ENCODE measurements around the gene TLN1. TPM values are rescaled to one million over a fixed set of nuclear protein-coding genes. Genes with fewer than 3 reads are reported as not detected.
A peak's percentile ranks its signal among the peaks of the same experiment; 100 is the strongest.

Gene TLN1
- polyA plus RNA-seq, 3 donors, result 46.6 to 251 (median 93.0) TPM

DNA sequence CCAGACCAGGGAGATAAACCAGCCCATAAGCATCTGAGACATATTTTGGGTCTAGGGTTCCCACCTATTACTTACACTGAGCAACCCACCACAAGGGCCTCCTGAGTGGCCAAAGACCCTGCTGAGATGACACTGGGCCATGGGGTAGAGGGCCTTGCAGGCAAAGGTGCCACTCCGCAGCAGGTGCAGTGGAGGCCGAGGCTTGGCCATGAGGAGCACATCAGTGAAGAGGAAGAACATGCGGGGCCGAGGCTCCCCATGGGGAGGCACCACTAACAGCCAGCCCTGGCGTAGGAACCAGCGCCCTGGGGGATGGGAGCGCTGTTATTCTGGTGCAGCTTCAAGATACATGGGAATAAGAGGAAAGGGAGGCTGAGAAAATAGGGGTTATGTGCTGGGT lies 69.6 kb downstream of the TLN1 start:
- Histone ChIP-seq H3K4me2 (replicated peaks; ENCODE audit: extremely low read depth, low read length, poor library complexity, severe bottlenecking) (no peak overlapping the region), H3K9me3 (replicated peaks in 1 of 2; ENCODE audit: control insufficient read depth in 1 of 2, insufficient read depth in 1 of 2, low read length in 2 of 2) (no peaks in the 10 kb centered on the region), H3K36me3 (replicated peaks in 1 of 2; ENCODE audit: control insufficient read depth in 1 of 2, insufficient read depth in 2 of 2, low read length in 2 of 2) (peaks cover 10 to 14% of the 10 kb centered on the region in 2 donors), H4K20me1 (ENCODE audit: insufficient read depth, low read length) (no peaks in the 10 kb centered on the region), H3K9ac (ENCODE audit: insufficient read depth, low read length, poor library complexity, severe bottlenecking) (no peak overlapping the region), H2AFZ (ENCODE audit: insufficient read depth, low read depth, low read length, poor library complexity, severe bottlenecking) (no peak overlapping the region), H3K79me2 (ENCODE audit: insufficient read depth, low read length) (peaks cover 38% of the 10 kb centered on the region), H3K27me3 (ENCODE audit: control insufficient read depth in 2 of 2, insufficient read depth in 2 of 2, low read length in 2 of 2) (no peaks in the 10 kb centered on the region), H3K4me1 (ENCODE audit: control insufficient read depth in 1 of 2, insufficient read depth in 2 of 2, low read length in 2 of 2) (peaks cover 36 to 55% of the 10 kb centered on the region in 2 donors), H3K27ac (ENCODE audit: low read depth in 1 of 2, low read length in 2 of 2) (peak overlapping the region in 1 of 2 donors; percentile 43), H3K4me3 (replicated peaks in 1 of 3; ENCODE audit: low read depth in 2 of 3, low read length in 3 of 3) (no peak overlapping the region)
- Mint-ChIP-seq H3K4me3 (peak overlapping the region in 1 of 2 donors; percentile 39), H3K27ac (peak overlapping the region in 2 of 7 donors; percentile 17 to 70), H3K9me3 (peaks cover 0 to 3% (median 0%) of the 10 kb centered on the region in 7 donors), H3K36me3 (peaks cover 19 to 27% of the 10 kb centered on the region in 2 donors), H3K27me3 (ENCODE audit: low read depth in 3 of 3) (peaks cover 0 to 7% (median 6%) of the 10 kb centered on the region in 3 donors), H3K4me1 (peaks cover 55% of the 10 kb centered on the region)
- intact Hi-C loops (cut with micrococcal nuclease), result no loop called here
- TF ChIP-seq, protein P1, sequence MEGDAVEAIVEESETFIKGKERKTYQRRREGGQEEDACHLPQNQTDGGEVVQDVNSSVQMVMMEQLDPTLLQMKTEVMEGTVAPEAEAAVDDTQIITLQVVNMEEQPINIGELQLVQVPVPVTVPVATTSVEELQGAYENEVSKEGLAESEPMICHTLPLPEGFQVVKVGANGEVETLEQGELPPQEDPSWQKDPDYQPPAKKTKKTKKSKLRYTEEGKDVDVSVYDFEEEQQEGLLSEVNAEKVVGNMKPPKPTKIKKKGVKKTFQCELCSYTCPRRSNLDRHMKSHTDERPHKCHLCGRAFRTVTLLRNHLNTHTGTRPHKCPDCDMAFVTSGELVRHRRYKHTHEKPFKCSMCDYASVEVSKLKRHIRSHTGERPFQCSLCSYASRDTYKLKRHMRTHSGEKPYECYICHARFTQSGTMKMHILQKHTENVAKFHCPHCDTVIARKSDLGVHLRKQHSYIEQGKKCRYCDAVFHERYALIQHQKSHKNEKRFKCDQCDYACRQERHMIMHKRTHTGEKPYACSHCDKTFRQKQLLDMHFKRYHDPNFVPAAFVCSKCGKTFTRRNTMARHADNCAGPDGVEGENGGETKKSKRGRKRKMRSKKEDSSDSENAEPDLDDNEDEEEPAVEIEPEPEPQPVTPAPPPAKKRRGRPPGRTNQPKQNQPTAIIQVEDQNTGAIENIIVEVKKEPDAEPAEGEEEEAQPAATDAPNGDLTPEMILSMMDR (IDR thresholded peaks at IDR 0.05), result no peak
- DNase-seq, result no peak
- 82% methylated on average over 7 of the region's 7 CpGs for WGBS (ENCODE audit: insufficient coverage)

DNA sequence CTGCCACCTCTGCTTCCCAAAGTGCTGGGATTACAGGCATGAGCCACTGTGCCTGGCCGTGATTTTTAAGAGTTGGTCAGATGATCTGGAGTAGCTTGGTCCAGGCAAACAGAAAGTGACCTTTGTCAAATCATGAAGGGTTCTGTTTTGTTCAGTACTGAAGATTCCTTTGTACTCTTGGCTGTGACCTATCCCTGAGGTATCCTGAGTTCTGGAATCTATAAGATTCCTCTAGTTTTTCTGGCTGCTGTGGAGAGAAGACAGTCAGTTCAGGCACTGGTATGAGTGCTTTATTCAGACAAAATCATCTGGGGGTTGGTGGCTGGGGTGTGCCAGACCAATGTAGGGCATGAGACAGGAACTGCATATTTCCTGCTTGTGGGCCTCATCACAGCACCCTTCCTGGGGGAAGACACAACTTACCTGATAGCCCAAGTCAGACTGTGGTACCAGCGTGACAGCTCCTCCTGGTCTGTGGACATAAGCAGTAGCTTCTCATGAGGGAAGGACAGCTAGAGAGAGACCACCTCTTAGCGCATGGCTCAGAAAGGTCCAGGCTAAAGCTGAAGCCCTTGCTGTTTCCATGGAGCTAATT lies 70.1 kb downstream of the TLN1 start:
- TF ChIP-seq, protein P1 (IDR thresholded peaks at IDR 0.05), result no peak
- H3K4me2 ChIP-seq (replicated peaks; ENCODE audit: extremely low read depth, low read length, poor library complexity, severe bottlenecking), result no peak overlapping the region
- no peak overlapping the region for H3K9ac ChIP-seq (ENCODE audit: insufficient read depth, low read length, poor library complexity, severe bottlenecking)
- no peak for DNase-seq
- H3K27me3 ChIP-seq (ENCODE audit: control insufficient read depth in 2 of 2, insufficient read depth in 2 of 2, low read length in 2 of 2), result no peaks in the 10 kb centered on the region
- peaks cover 38% of the 10 kb centered on the region for H3K79me2 ChIP-seq (ENCODE audit: insufficient read depth, low read length)
- Mint-ChIP-seq H3K4me3 (no peak overlapping the region), H3K27ac (peak overlapping the region in 5 of 7 donors; percentile 12 to 58 (median 25)), H3K27me3 (ENCODE audit: low read depth in 3 of 3) (peaks cover 0 to 7% (median 6%) of the 10 kb centered on the region in 3 donors), H3K9me3 (peaks cover 0 to 2% (median 0%) of the 10 kb centered on the region in 7 donors), H3K4me1 (peaks cover 61% of the 10 kb centered on the region), H3K36me3 (peaks cover 19 to 27% of the 10 kb centered on the region in 2 donors)
- WGBS (ENCODE audit: insufficient coverage), result 42% methylated on average over 2 of the region's 3 CpGs
- H3K9me3 ChIP-seq (replicated peaks in 1 of 2; ENCODE audit: control insufficient read depth in 1 of 2, insufficient read depth in 1 of 2, low read length in 2 of 2), result no peaks in the 10 kb centered on the region
- H3K4me1 ChIP-seq (ENCODE audit: control insufficient read depth in 1 of 2, insufficient read depth in 2 of 2, low read length in 2 of 2), result peaks cover 42 to 61% of the 10 kb centered on the region in 2 donors
- no peaks in the 10 kb centered on the region for H4K20me1 ChIP-seq (ENCODE audit: insufficient read depth, low read length)
- peak overlapping the region in 1 of 2 donors; percentile 43 for H3K27ac ChIP-seq (ENCODE audit: low read depth in 1 of 2, low read length in 2 of 2)
- intact Hi-C loops (cut with micrococcal nuclease), result no loop called here
- peaks cover 10 to 14% of the 10 kb centered on the region in 2 donors for H3K36me3 ChIP-seq (replicated peaks in 1 of 2; ENCODE audit: control insufficient read depth in 1 of 2, insufficient read depth in 2 of 2, low read length in 2 of 2)
- no peak overlapping the region for H2AFZ ChIP-seq (ENCODE audit: insufficient read depth, low read depth, low read length, poor library complexity, severe bottlenecking)
- no peak overlapping the region for H3K4me3 ChIP-seq (replicated peaks in 1 of 3; ENCODE audit: low read depth in 2 of 3, low read length in 3 of 3)

Measured in CD14-positive monocyte (primary cell).